HG02763 (cell line): ENCODE data around the gene NAGK.
"Not testable (repeated sequence)": the region's sequence is repeated elsewhere in the genome, so short reads cannot be mapped to it uniquely, and the experiment has no call there.

Source experiments
- ATAC-seq: cut with Tn5 transposase; IDR thresholded peaks from one replicate; pipeline ENCODE4 v1.9.1; 2021; ENCODE audit warnings: mild to moderate bottlenecking, moderate library complexity; ENCODE audit not compliant: unreplicated experiment

Gene NAGK

DNA sequence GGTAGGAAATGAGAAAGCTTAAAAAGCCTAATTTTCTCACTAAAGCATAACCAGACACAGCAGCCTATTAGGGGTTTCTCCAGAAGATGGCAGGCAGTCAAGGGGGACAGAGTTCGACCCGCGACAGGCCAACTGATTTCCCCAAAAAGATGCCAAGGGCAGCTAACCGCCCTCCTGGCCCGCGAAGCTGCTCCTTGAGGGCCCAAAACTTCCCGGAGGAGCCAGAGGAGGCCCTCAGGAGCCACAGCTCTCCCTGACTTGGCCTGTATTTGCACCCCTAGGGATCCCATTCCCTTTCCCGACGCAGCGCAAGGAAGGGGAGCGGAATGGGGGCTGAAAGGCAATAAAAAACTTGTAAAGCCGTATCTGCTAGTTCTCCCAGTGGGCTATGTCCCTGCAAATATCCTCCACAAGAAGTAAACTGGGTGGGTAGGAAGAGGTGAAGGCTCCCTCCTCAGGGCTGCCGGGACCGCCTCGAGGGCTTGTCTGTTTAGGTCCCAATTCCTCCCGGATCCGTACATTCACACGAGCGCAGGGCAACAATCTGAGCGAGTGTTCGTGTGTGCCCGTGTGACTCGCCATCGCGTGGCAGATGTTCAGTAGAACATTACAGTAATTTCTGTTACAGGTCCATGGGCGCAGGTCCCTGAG is 756 bp upstream of the NAGK start:
- ATAC-seq, result peak; percentile 7

DNA sequence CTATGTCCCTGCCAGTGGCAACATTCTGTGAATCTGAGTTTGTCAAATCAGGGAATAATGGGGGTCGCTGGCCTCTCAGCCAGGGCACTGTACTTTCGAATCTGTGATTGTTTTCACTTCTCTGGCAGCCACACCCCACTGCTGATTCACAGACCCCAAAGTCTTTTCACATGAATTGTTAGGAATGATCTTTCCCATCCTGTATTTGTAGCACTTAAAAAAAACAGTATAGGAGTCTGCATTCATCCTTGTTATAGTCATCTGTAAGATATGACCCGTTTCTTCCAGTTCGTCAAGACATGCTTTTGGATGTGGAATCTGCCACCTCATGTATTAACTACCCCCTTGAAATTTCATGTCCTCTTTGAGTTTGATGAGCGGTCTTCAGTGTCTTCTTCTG is 928 bp downstream of the NAGK start:
- ATAC-seq, result no peak

DNA sequence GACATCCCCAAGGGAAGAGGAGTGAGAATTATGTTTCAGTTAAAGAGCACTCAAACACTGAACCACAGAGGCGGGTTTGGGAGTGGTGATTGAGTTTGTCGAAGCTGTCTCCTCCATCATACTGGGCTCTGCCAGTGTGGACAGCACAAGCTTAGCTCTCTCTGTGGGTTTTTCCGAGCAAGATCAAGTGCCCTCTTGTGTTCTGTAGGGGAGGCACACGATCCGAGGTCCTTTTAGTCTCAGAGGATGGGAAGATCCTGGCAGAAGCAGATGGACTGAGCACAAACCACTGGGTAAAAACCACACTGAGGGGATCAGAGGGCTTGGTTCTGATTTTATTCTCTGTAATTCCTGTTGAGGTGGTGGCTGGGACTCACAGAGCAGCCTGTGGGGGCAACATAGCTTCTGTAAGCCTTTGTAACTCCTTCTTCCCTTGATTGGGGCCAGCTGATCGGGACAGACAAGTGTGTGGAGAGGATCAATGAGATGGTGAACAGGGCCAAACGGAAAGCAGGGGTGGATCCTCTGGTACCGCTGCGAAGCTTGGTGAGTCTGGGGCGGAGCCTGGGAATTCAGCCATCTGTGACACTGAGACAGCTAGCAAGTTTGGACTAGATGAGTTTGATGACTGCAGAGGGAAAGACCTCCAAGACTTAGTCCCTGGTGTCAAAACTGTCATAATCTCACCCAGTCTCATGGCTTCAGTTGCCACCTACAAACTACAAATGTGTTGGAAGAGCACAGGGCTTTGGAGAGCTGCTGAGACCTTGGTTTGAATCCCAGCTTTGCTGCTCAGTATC is 2.0 kb downstream of the NAGK start:
- no peak for ATAC-seq

DNA sequence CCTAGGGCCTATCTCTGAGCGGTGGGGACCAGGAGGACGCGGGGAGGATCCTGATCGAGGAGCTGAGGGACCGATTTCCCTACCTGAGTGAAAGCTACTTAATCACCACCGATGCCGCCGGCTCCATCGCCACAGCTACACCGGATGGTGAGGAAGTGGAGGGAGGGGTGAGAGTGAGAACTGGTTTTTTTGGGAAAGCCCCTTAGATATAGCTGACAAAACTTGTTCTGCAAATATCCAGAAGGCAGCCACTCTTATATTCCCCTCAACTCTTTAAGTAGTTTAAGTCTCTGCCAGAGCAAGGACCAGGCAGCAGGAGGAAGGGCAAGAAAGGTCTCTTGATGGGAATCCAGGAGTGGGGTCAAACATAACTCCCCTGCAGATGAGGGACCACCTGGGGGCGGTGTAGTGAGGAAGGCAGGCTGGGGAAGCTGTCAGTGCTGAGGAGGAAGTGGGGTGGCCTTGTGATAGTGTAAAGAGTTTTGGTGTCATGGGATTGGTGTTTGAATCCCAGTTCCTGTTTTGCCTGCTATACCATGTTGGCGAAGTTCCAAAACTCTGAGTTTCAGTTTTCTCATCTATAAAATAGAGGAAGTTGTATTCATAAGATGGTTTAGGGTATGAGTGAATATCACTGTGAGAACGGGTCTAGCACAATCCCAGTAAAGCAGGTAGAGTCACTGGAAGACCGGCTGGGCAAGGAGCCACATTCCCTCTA is 3.4 kb downstream of the NAGK start:
- ATAC-seq, result peak; percentile 29

DNA sequence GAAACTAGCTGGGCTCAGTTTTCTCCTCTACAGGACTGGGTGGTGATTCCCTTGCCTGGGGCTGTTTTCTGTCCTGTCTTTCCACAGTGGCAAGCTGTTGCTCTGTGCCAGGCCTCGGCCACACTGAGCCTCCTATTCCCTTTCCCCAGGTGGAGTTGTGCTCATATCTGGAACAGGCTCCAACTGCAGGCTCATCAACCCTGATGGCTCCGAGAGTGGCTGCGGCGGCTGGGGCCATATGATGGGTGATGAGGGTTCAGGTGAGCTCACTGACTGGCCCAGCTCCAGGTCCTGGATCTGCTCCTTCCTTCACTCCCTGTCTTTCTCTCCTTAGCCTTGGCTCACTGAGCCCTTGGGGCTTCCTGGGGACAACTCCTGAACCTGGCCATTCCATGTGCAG is 4.0 kb downstream of the NAGK start:
- no peak for ATAC-seq

DNA sequence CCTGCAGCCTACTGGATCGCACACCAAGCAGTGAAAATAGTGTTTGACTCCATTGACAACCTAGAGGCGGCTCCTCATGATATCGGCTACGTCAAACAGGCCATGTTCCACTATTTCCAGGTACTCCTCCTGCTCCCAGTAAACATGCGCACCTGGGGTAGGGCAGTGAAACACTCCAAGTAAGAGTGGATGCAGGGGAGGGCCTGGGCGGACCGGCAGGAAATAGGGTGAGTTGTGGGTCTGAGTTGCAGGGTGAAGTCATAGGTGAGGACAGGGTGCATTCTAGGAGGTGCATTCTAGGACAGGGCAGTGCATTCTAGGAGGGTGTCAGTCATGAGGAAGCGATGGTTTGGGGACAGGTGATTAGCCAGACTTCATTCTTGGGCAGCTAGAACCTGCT is 5.0 kb downstream of the NAGK start:
- no peak for ATAC-seq

DNA sequence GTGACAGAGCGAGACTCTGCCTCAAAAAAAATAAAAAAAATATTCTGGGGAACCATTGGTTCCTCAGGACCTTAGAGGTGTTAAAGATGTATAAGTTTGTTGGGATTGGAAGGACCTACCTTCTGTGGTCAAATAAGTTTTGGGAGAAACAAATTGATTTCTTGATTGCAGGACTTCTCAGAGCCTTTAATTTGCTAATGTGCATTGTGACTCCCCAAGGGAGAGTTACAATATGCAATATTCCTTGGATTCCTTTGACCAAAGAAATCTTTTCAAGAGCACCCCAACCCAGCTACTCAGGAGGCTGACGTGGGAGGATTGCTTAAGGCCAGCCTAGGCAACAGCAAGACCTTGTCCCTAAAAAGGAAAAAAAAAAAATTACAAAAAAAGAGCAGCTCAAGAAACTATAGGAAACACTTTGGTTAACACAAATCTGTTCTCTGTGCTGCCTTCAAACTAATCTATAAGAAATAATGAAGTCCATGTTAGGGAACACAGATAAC is 6.5 kb downstream of the NAGK start:
- no peak for ATAC-seq

DNA sequence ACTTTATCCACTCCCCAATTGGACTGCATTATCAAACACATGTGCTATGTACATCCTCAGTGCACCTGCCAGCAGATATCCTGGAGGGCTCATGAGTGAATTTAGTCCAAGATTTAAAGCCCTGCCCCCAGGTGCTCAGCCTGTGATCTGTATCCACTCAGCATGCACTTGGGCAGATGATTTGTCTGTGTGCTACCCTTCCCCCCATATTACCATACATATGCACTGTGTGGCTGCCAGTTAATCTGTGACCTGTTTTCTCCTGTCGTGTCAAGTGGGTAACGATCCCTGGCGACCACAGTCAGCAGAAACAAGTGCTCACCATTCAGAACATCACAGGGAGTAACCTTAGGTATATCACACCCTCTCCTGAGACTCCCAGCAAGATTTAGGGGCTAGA is 10.2 kb downstream of the NAGK start:
- no peak for ATAC-seq

DNA sequence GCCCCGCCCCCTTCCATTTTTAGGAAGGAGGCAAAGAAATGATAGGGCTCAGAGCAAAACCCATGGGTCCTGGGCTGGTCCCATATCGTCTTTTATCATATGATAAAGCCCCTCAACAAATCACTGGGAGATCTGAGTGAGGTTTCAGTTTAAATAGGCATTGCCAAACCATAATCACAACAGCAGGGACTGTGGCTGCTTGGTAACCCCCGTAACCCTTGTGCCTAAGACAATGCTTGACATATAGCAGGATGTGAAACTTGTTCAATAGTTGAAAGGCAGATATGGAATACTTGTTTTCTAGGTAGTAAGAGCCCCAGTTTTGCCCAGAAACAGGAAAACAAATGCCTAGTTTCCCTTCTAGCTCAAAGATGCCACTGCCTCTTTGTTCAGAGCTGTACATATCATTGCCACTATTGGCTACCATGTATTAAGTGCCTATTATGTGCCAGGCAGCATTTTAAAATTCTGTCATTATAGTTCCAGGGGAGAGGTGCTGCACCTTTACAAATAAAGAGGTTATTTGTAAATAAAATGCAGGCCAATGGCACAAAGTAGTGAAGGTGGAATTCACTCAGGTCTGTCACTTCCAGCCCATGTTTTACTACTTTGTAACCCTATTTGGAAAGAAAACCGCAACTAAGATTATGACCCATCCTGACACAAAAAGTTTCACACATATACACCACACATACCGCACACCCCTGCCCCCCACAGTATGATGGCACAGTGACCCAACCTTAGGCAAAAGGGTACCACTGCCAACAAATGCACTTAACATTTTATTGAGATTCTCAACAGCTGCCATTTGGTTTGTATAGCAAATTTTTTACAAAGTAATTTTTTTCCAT is 14.2 kb downstream of the NAGK start:
- ATAC-seq, result peak; percentile 41

DNA sequence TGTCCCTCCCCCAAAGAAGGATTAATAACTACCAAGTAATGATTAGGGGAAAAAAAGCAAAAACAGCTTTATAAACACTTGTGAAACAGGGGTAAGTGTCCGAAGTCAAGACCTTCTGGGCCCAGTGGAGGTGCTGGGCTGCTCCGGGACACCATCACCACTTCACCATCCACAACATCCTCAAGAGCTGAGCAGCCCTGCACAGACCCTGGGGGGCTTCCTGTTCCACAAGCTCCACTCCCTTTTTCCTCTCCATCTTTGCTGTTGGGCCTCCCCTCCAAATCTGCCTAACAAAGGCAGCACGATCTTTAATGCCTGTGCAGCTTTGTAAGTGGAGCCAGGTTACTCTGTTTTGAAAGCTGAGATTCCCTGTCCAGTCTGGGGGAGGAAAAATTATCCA is 14.8 kb downstream of the NAGK start:
- not testable (repeated sequence) for ATAC-seq

DNA sequence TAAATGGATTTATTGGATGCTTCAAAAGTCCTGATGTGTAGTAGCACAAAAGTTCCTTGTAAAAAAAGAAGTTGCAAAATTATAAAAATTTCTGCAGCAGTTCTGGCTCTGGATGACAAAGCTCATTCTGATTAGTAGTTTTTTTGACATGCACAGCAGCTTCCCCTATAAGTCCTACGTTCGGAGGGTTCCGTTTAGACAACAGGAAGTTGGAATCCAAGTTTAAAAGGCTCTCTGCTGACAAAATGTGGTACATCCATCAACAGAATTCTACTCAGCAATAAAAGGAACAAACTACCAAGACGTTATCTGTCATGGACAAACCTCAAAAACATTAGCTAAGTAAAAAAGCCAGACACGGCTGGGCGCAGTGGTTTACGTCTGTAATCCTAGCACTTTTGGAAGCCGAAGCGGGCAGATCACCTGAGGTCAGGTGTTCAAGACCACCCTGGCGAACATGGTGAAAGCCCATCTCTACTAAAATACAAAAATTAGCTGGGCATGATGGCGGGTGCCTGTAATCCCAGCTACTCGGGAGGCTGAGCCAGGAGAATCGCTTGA is 15.4 kb downstream of the NAGK start:
- not testable (repeated sequence) for ATAC-seq

DNA sequence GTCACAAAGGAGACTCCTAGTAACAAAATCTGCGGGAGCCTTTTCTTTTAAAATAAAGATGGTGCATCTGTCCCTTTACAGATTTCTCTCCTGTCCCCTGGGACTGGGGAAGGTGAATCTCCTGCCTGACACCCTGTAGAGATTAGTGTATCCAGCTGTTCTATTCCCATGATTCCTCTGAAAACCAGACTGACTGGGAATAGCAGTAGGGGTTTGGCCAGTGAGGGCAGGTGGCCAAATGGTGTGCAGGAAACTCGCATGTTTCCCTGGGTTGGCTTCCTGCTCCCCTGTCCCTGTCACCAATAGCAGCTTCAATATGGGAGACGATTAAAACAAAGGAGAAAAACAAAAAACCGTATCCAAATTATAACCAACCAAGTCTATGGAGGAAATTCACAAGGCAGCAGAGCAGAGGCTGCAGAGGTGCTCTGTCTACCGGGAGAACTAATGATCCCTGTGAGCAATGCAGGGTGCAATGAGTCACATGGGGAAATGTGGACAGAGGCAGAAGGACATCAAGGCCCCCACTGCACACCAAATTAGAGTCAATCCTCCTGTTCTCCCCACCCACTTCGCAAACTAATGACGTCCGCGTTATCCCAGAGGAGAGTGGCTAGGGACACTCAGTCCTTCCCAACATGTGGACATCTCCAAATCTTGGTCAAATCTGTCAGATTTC is 17.0 kb downstream of the NAGK start:
- not testable (repeated sequence) for ATAC-seq

DNA sequence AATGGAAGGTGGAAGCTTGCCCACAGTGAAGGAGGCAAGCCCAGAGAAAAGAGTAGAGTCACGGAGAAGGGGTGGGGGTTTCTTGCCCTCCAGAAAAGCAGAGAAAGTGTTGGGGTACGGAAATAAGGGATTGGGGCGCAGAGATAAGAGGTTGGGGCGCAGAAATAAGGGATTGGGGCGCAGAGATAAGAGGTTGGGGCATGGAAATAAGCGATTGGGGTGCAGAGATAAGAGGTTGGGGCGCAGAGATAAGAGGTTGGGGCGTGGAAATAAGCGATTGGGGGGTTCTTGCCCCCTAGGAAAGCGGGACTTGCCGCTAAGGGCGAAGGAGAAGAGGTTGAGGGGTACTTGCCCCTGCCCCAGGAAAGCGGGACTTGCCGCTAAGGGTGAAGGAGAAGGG is 21.0 kb downstream of the NAGK start:
- ATAC-seq, result not testable (repeated sequence)

DNA sequence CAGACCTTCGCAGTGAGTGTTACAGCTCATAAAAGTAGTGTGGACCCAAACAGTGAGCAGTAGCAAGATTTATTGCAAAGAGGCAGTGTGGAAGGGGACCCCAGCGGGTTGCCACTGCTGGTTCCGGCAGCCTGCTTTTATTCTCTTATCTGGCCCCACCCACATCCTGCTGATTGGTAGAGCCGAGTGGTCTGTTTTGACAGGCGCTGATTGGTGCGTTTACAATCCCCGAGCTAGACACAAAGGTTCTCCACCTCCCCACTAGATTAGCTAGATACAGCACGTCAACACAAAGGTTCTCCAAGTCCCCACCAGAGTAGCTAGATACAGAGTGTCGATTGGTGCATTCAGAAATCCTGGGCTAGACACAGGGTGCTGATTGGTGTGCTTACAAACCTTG is 23.4 kb downstream of the NAGK start:
- ATAC-seq, result not testable (repeated sequence)

DNA sequence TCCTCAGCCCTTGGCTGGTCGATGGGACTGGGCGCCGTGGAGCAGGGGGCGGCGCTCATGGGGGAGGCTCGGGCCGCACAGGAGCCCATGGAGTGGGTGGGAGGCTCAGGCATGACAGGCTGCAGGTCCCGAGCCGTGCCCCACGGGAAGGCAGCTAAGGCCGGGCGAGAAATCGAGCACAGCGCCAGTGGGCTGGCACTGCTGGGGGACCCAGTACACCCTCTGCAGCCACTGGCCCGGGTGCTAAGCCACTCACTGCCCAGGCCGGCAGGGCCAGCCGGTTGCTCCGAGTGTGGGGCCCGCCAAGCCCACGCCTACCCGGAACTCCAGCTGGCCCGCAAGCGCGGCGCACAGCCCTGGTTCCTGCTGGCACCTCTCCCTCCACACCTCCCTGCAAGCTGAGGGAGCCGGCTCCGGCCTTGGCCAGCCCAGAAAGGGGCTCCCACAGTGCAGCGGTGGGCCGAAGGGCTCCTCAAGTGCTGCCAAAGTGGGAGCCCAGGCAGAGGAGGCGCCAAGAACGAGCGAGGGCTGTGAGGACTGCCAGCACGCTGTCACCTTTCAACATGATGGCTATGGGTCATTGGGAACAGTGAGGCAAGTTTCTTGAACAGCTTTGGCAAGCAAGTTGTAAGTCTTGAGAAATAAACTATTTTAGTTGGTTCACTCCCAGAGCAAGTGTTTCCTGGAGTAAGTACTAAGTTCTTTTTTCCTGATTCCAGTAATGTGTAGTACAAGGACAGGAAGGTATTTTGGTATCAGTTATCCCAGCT is 24.2 kb downstream of the NAGK start:
- not testable (repeated sequence) for ATAC-seq

DNA sequence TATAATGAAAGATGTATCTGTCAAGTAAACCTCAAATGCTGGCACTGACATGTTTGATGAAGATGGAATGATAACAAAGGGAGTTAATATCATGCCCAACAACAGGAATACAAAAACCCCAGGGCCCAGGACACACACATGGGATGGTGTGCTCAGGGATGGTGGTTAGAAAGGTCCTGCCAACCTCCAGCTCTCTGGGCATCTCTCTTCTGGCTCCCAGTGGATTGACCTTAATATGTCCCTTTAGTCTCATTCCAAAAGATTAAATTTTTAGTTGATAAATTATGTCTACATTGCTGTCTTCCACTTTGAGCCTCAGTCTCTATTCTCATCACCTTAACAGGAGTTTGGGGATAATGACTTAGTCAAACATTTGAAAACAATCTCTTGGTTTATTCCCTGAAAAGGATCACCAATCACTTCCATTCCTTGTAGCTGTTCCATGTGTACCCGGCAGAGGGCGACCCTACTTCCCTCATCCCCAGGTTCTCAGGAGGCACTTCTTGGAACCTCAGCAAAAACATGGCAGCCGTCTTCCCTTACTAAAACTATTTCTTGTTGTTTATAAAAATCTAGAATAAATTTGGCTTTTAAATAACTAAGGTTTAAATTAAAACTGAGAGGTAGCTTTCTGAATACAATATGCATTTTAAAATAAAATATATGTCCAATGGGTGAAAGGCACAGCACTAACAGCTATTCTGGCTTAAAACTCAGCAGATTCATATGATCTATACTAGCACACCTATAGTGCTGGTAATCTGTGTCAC is 31.9 kb downstream of the NAGK start:
- no peak for ATAC-seq

DNA sequence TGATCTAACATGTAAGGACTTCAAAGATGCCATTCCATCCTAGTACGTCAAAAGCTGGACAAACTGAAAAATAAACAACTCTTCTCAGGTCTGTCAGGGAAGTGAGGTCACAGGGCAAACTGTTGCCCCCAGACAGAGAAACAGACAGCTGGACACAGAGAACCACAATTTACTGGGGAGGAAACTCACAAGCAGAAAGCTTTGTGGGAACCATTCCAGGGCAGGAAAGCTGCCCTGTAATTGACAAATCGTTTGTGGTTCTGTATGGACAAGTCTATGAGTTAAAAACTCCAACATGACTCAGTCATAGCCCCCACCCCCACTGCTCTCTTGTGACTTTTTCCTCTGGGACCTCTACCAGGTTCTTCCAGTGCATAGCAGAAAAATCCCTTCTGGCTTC is 33.2 kb downstream of the NAGK start:
- ATAC-seq, result no peak

DNA sequence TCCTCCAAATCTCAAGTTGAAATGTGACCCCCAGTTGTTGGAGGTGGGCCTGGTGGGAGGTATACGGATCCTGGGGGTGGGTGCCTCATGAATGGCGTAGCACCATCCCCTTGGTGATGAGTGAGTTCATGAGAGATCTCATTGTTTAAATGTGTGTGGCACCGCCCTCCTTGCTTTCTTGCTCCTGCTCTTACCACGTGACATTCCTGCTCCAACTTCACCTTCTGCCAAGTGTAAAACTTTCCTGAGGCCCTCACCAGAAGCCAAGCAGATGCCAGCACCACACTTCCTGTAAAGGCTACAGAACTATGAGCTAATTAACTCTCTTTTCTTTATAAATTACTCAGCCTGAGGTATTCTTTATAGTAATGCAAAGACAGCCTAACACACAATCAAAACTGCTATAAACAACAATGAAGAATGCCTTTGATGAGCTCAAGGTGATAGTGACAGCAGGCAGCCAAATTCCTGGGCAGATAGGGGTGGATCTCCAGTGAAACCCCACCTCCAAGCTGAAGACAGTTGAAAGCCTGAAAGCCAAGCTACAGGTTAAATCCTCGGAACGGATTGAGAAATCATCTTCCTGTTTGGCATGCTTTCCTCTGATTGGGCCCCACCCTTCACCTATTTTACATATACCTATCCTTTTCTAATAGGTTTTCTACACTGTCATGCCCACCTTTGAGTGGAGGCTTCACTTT is 34.7 kb downstream of the NAGK start:
- no peak for ATAC-seq
